GM13976 (cell line): ENCODE data around the gene ABCC2.

Experiments
- DNase-seq: peaks from one replicate; pipeline ENCODE4 v3.0.0; 2012; ENCODE audit warnings: low spot score
- in situ Hi-C: fragments of 300-500 bp; cut with MboI; formaldehyde crosslinking; loops from one replicate; pipeline ENCODE4 v1.12.0; 2022; ENCODE audit warnings: low sequenced_read_pairs, mixed read lengths, inconsistent platforms; ENCODE audit not compliant: unreplicated experiment
- TF ChIP-seq, protein P1 (sequence below): IDR thresholded peaks from 2 replicates; pipeline ENCODE4 v1.5.1; 2012; ENCODE audit warnings: borderline replicate concordance, mild to moderate bottlenecking; ENCODE audit not compliant: insufficient read depth; ENCODE audit errors: extremely low read depth, missing control alignments, control extremely low read depth

ABCC2 gene

GRCh38 chr10:99812177-99812576, 29.7 kb downstream of the ABCC2 start:
- DNase-seq: no peak

DNA sequence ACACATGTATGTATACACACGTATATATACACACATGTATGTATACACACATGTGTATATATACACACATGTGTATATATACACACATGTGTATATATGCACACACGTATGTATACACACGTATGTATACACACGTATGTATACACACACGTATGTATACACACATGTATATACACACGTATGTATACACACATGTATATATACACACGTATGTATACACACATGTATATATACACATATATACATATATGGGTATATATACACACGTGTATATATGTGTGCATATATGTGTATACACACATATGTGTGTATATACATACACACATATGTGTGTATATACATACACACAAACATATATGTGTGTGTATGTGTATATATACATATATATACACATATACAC, 31.7 kb downstream of the ABCC2 start:
- in situ Hi-C loops: no loop called here
- DNase-seq: no peak
- TF ChIP-seq, protein P1, sequence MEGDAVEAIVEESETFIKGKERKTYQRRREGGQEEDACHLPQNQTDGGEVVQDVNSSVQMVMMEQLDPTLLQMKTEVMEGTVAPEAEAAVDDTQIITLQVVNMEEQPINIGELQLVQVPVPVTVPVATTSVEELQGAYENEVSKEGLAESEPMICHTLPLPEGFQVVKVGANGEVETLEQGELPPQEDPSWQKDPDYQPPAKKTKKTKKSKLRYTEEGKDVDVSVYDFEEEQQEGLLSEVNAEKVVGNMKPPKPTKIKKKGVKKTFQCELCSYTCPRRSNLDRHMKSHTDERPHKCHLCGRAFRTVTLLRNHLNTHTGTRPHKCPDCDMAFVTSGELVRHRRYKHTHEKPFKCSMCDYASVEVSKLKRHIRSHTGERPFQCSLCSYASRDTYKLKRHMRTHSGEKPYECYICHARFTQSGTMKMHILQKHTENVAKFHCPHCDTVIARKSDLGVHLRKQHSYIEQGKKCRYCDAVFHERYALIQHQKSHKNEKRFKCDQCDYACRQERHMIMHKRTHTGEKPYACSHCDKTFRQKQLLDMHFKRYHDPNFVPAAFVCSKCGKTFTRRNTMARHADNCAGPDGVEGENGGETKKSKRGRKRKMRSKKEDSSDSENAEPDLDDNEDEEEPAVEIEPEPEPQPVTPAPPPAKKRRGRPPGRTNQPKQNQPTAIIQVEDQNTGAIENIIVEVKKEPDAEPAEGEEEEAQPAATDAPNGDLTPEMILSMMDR: no peak

More at GRCh38 chr10:99812177-99812576, 29.7 kb downstream of the ABCC2 start:
- TF ChIP-seq, protein P1: no peak
- in situ Hi-C loops: no loop called here

DNA sequence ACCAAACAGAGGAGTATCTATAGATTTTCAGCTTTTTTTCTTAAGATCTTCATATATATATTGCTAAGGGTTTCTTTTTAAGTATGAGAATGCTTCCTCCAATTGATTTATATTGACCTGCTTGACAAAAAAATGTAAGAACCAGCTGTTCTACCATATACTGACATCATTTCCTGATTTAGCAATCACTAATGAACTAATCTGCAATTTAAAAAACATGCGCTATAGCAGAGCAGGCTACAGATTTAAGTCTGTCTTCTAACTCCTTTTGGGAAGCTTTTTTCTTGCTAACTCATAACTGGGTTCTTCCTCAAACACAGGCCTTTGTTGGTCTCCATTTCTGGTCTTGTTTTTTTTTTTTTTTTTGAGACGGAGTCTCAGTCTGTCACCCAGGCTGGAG, 33.2 kb downstream of the ABCC2 start:
- no peak for DNase-seq
- in situ Hi-C loops: no loop called here
- TF ChIP-seq, protein P1: no peak

- TF ChIP-seq, protein P1: no peak
- DNase-seq: no peak
- in situ Hi-C loops: no loop called here
Observed at GRCh38 chr10:99827936-99828335, 45.5 kb downstream of the ABCC2 start.

DNA sequence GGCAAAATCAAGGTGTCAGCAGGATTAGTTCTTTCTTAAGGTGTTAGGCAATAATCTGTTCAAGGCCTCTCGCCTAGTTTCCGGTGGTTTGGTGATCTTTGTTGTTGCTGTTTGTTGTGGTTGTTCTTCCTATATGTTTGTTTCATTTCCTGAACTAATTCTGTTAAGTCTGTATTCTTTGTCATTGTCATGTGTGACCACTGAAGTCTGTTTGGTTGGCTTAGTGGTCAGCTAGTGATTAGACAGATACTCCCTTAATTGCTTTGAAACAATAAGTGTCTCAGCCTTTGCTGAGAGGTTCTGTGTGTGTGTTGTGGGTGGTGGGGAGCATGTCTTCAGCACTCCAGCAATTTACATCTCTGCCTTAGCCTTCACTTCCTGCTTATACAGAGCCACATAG, 46.0 kb downstream of the ABCC2 start:
- TF ChIP-seq, protein P1: no peak
- in situ Hi-C loops: no loop called here
- no peak for DNase-seq

DNA sequence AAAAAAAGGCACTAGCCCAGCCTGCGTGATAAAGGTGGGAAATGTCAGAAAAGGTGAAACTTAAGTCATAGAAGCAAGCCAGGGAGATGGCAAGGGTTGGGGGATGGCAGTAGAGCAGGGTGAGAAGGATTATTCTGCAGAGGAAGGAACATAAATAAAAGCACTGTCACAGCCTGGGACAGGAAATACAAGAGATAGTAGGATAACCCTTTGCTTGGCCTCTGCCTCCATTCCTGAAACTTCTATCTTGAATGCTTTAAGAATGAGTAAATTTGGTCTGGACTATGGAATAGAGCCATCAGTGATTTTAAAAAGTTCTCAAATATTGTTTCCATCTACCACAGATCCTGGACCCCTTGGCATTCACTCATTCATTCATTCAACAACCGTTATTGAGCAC, 50.0 kb downstream of the ABCC2 start:
- no peak for DNase-seq
- TF ChIP-seq, protein P1: no peak
- in situ Hi-C loops: no loop called here

- in situ Hi-C loops: no loop called here
- TF ChIP-seq, protein P1: no peak
- no peak for DNase-seq
Observed at GRCh38 chr10:99834410-99834809, 52.0 kb downstream of the ABCC2 start.
